BJ (cell line): Measurements from ENCODE around the gene MYO5C. TPM values are rescaled to one million over a fixed set of nuclear protein-coding genes. Genes with fewer than 3 reads are reported as not detected.

ENCODE experiments used
- CTCF ChIA-PET: fragments of 350-600 bp; formaldehyde crosslinking; extraction: SDS; loops from one replicate; lab custom pipeline; 2021; ENCODE audit warnings: antibody characterized with exemption, inconsistent platforms; lab: Yijun Ruan, JAX
- POLR2A ChIA-PET: fragments of 300-600 bp; sonication (Branson Sonifier 250); formaldehyde crosslinking; extraction: SDS; loops from one replicate; lab custom pipeline; 2021; ENCODE audit warnings: antibody characterized with exemption; lab: Charles Lee
- DNase-seq: peaks from one replicate; pipeline ENCODE4 v3.0.0-alpha.2; 2011; ENCODE audit warnings: low read depth
- H3K27me3 ChIP-seq: 2 replicates; pipeline ENCODE4 v1.6.0; 2011; ENCODE audit warnings: low read length; ENCODE audit not compliant: control insufficient read depth, insufficient read depth
- H3K36me3 ChIP-seq: 2 replicates; pipeline ENCODE4 v1.5.1; 2011; ENCODE audit warnings: low read length; ENCODE audit not compliant: control insufficient read depth, insufficient read depth
- H3K4me3 ChIP-seq: 2 replicates; pipeline ENCODE4 v1.5.1; 2011; ENCODE audit warnings: low read depth, mild to moderate bottlenecking, control low read depth, low read length
- polyA minus RNA-seq: library from RNA; depleted of rRNA, polyadenylated mRNA; stranded (reverse); fragments of >200 nt; gene quantifications from 2 replicates; pipeline ENCODE4 v1.2.3, GENCODE V29; 2011; rRNA and poly(A)+ RNA removed
- polyA plus RNA-seq: library from polyadenylated mRNA; depleted of rRNA; stranded (reverse); fragments of >200 nt; gene quantifications from 2 replicates; pipeline ENCODE4 v1.2.3, GENCODE V29; 2011; rRNA removed
- TF ChIP-seq, protein P1 (sequence below): IDR thresholded peaks from 2 replicates; pipeline ENCODE4 v1.5.1; 2011; ENCODE audit warnings: low read depth, mild to moderate bottlenecking, control low read depth, inconsistent platforms, low read length, moderate library complexity; ENCODE audit not compliant: insufficient read depth

MYO5C gene, protein sequence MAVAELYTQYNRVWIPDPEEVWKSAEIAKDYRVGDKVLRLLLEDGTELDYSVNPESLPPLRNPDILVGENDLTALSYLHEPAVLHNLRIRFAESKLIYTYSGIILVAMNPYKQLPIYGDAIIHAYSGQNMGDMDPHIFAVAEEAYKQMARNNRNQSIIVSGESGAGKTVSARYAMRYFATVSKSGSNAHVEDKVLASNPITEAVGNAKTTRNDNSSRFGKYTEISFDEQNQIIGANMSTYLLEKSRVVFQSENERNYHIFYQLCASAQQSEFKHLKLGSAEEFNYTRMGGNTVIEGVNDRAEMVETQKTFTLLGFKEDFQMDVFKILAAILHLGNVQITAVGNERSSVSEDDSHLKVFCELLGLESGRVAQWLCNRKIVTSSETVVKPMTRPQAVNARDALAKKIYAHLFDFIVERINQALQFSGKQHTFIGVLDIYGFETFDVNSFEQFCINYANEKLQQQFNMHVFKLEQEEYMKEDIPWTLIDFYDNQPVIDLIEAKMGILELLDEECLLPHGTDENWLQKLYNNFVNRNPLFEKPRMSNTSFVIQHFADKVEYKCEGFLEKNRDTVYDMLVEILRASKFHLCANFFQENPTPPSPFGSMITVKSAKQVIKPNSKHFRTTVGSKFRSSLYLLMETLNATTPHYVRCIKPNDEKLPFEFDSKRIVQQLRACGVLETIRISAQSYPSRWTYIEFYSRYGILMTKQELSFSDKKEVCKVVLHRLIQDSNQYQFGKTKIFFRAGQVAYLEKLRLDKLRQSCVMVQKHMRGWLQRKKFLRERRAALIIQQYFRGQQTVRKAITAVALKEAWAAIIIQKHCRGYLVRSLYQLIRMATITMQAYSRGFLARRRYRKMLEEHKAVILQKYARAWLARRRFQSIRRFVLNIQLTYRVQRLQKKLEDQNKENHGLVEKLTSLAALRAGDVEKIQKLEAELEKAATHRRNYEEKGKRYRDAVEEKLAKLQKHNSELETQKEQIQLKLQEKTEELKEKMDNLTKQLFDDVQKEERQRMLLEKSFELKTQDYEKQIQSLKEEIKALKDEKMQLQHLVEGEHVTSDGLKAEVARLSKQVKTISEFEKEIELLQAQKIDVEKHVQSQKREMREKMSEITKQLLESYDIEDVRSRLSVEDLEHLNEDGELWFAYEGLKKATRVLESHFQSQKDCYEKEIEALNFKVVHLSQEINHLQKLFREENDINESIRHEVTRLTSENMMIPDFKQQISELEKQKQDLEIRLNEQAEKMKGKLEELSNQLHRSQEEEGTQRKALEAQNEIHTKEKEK (N-terminal part only)
- polyA plus RNA-seq, result 0.13 and 0.27 TPM in 2 replicates
- 0.05 and 0.46 TPM in 2 replicates for polyA minus RNA-seq

GRCh38 chr15:52295421-52296001, at the start of gene MYO5C:
TSS of gene MYO5C (minus strand) at chr15:52295804. CDS start at chr15:52295636, 168 bp downstream.
- POLR2A ChIA-PET, result no interaction called here
- Histone ChIP-seq H3K4me3 (peak within 1 kb of the TSS; percentile 39), H3K27me3 (peaks cover 16% of the 10 kb centered on the region)

GRCh38 chr15:52344592-52344991, 49.0 kb upstream of the MYO5C start:
- no peak overlapping the region for H3K4me3 ChIP-seq
- POLR2A ChIA-PET, result no interaction called here
- H3K36me3 ChIP-seq, result peaks cover 2% of the 10 kb centered on the region
- no peak for DNase-seq
- no peaks in the 10 kb centered on the region for H3K27me3 ChIP-seq
- TF ChIP-seq, protein P1, sequence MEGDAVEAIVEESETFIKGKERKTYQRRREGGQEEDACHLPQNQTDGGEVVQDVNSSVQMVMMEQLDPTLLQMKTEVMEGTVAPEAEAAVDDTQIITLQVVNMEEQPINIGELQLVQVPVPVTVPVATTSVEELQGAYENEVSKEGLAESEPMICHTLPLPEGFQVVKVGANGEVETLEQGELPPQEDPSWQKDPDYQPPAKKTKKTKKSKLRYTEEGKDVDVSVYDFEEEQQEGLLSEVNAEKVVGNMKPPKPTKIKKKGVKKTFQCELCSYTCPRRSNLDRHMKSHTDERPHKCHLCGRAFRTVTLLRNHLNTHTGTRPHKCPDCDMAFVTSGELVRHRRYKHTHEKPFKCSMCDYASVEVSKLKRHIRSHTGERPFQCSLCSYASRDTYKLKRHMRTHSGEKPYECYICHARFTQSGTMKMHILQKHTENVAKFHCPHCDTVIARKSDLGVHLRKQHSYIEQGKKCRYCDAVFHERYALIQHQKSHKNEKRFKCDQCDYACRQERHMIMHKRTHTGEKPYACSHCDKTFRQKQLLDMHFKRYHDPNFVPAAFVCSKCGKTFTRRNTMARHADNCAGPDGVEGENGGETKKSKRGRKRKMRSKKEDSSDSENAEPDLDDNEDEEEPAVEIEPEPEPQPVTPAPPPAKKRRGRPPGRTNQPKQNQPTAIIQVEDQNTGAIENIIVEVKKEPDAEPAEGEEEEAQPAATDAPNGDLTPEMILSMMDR, result no peak
- CTCF ChIA-PET, result interaction anchor here (0.5 kb wide), 1 partner anchor 188 kb away, joined by 3 read pairs; no protein-coding TSS in a partner anchor

More at GRCh38 chr15:52295421-52296001, at the start of gene MYO5C:
- TF ChIP-seq, protein P1, result no peak
- H3K36me3 ChIP-seq, result no peaks in the 10 kb centered on the region
- no peak for DNase-seq
- CTCF ChIA-PET, result no interaction called here

DNA sequence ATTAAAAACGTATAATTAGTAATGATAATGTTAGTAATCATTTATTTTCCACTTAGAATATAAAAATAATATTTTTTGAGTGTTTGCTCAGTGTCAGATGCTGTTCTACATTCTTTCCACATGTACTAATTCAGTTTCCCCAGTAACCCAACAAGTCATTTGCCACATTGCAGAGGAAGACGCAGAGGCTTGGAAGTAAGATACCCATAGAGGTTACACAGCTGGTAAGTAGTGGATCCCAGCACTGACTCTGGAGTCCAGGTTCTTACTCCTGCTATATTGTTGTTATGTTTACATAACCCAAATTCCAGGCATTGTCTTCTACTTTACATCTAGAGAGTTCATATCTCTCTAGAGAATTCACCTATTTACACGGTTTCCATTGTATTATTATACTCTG, 48.2 kb upstream of the MYO5C start:
- peaks cover 2% of the 10 kb centered on the region for H3K36me3 ChIP-seq
- H3K4me3 ChIP-seq, result no peak overlapping the region
- ChIA-PET POLR2A (interaction anchor here (0.6 kb wide), 1 partner anchor 99 kb away, joined by 3 read pairs; no protein-coding TSS in a partner anchor), CTCF (interaction anchor here (0.9 to 1.3 kb wide), 2 partner anchors 9 to 120 kb away, joined by 3 to 4 read pairs; no protein-coding TSS in a partner anchor)
- TF ChIP-seq, protein P1, result no peak
- no peaks in the 10 kb centered on the region for H3K27me3 ChIP-seq
- no peak for DNase-seq

DNA sequence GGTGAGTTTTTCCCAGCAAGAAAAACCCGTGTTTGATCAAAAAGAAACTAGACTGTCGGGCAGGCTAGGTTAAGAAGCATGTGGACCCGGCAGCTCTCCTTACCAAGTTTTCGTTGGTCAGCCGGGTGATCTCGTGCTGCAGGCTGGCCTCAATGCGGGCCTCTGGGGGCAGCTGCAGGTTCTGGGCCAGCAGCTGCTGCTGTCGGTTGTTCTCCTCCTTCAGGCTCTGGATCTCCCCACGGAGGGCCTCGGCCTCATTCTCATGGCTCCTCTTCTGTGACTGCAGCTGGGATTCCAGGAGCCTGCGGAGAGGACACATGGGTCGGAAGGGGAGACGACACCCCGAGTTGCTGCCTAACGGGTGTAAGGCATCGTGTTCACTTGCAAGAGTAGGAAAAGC, 44.5 kb upstream of the MYO5C start:
- POLR2A ChIA-PET, result no interaction called here
- TF ChIP-seq, protein P1, result no peak
- H3K27me3 ChIP-seq, result no peaks in the 10 kb centered on the region
- H3K36me3 ChIP-seq, result peaks cover 2% of the 10 kb centered on the region
- no peak for DNase-seq
- H3K4me3 ChIP-seq, result no peak overlapping the region
- CTCF ChIA-PET, result interaction anchor here (0.7 to 1.1 kb wide), 2 partner anchors 9 kb away, joined by 3 to 4 read pairs; no protein-coding TSS in a partner anchor
